Measurements from ENCODE around the gene DIRAS2. TPM values are rescaled to one million over a fixed set of nuclear protein-coding genes. Genes with fewer than 3 reads are reported as not detected.

The DIRAS2 gene
- total RNA-seq, 1 donor from 2014 or later: 5.1 TPM

GRCh38 chr9:90579181-90579580 lies 63.4 kb downstream of the DIRAS2 start:
- no peak overlapping the region for H3K27ac Mint-ChIP-seq (ENCODE audit: unreplicated experiment)
- peaks cover 2% of the 10 kb centered on the region for H3K27me3 Mint-ChIP-seq (ENCODE audit: unreplicated experiment)
- no peak for TF ChIP-seq CTCF (IDR thresholded peaks at IDR 0.05)

GRCh38 chr9:90578126-90578815 lies 64.4 kb downstream of the DIRAS2 start:
- peaks cover 4% of the 10 kb centered on the region for H3K27me3 Mint-ChIP-seq (ENCODE audit: unreplicated experiment)
- TF ChIP-seq CTCF (IDR thresholded peaks at IDR 0.05): no peak
- no peak overlapping the region for H3K27ac Mint-ChIP-seq (ENCODE audit: unreplicated experiment)
- no peaks in the 10 kb centered on the region for H3K36me3 Mint-ChIP-seq (ENCODE audit: unreplicated experiment)
- DNase-seq (ENCODE audit: extremely low spot score, unreplicated experiment): no peak
- no peak overlapping the region for H3K4me3 Mint-ChIP-seq (ENCODE audit: unreplicated experiment)
- H3K9me3 Mint-ChIP-seq (ENCODE audit: unreplicated experiment): peaks cover 7% of the 10 kb centered on the region
- H3K4me1 Mint-ChIP-seq (ENCODE audit: unreplicated experiment): no peaks in the 10 kb centered on the region

More at GRCh38 chr9:90579181-90579580, 63.4 kb downstream of the DIRAS2 start:
- no peak for DNase-seq (ENCODE audit: extremely low spot score, unreplicated experiment)
- H3K36me3 Mint-ChIP-seq (ENCODE audit: unreplicated experiment): no peaks in the 10 kb centered on the region
- H3K4me1 Mint-ChIP-seq (ENCODE audit: unreplicated experiment): no peaks in the 10 kb centered on the region
- no peak overlapping the region for H3K4me3 Mint-ChIP-seq (ENCODE audit: unreplicated experiment)
- peaks cover 7% of the 10 kb centered on the region for H3K9me3 Mint-ChIP-seq (ENCODE audit: unreplicated experiment)

GRCh38 chr9:90569511-90569910 lies 73.1 kb downstream of the DIRAS2 start:
- Mint-ChIP-seq H3K4me3 (ENCODE audit: unreplicated experiment) (no peak overlapping the region), H3K4me1 (ENCODE audit: unreplicated experiment) (no peaks in the 10 kb centered on the region), H3K27me3 (ENCODE audit: unreplicated experiment) (peaks cover 13% of the 10 kb centered on the region), H3K36me3 (ENCODE audit: unreplicated experiment) (no peaks in the 10 kb centered on the region), H3K9me3 (ENCODE audit: unreplicated experiment) (peaks cover 3% of the 10 kb centered on the region), H3K27ac (ENCODE audit: unreplicated experiment) (no peak overlapping the region)
- no peak for DNase-seq (ENCODE audit: extremely low spot score, unreplicated experiment)
- no peak for TF ChIP-seq CTCF (IDR thresholded peaks at IDR 0.05)

GRCh38 chr9:90568667-90569066 lies 74.0 kb downstream of the DIRAS2 start:
- TF ChIP-seq CTCF (IDR thresholded peaks at IDR 0.05): no peak
- no peak for DNase-seq (ENCODE audit: extremely low spot score, unreplicated experiment)
- no peak overlapping the region for H3K27ac Mint-ChIP-seq (ENCODE audit: unreplicated experiment)
- H3K27me3 Mint-ChIP-seq (ENCODE audit: unreplicated experiment): peaks cover 11% of the 10 kb centered on the region
- no peaks in the 10 kb centered on the region for H3K4me1 Mint-ChIP-seq (ENCODE audit: unreplicated experiment)
- H3K36me3 Mint-ChIP-seq (ENCODE audit: unreplicated experiment): no peaks in the 10 kb centered on the region
- H3K4me3 Mint-ChIP-seq (ENCODE audit: unreplicated experiment): no peak overlapping the region
- peaks cover 4% of the 10 kb centered on the region for H3K9me3 Mint-ChIP-seq (ENCODE audit: unreplicated experiment)

GRCh38 chr9:90562229-90562628 lies 80.4 kb downstream of the DIRAS2 start:
- Mint-ChIP-seq H3K27me3 (ENCODE audit: unreplicated experiment) (peaks cover 2% of the 10 kb centered on the region), H3K36me3 (ENCODE audit: unreplicated experiment) (no peaks in the 10 kb centered on the region), H3K4me1 (ENCODE audit: unreplicated experiment) (no peaks in the 10 kb centered on the region), H3K27ac (ENCODE audit: unreplicated experiment) (no peak overlapping the region), H3K4me3 (ENCODE audit: unreplicated experiment) (no peak overlapping the region), H3K9me3 (ENCODE audit: unreplicated experiment) (peaks cover 4% of the 10 kb centered on the region)
- no peak for DNase-seq (ENCODE audit: extremely low spot score, unreplicated experiment)
- no peak for TF ChIP-seq CTCF (IDR thresholded peaks at IDR 0.05)

Other genes starting within 250 kb of the DIRAS2 start
- not detected in 2 replicates for gene SYK, start 159.0 kb upstream of the DIRAS2 start, total RNA-seq

All from osteocyte (in vitro differentiated cells).